A549 (cell line): ENCODE data around the gene BSND. TPM values are rescaled to one million over a fixed set of nuclear protein-coding genes. Genes with fewer than 3 reads are reported as not detected.

ENCODE experiments used
- ATAC-seq, 2 experiments: fragments of 200-7000 bp in 1 of 2; fragments of >200 bp in 1 of 2; cut with Nextera tagmentation in 1 of 2; cut with Tn5 transposase in 1 of 2; 3 replicates each; pipeline versions ENCODE4 v1.8.0 to v1.9.1; 2018 to 2020; ENCODE audit warnings: mild to moderate bottlenecking in 1 of 2, moderate library complexity in 1 of 2
- CTCF ChIA-PET: fragments of 300-600 bp; sonication (Branson Sonifier 250); formaldehyde crosslinking; extraction: SDS; loops from one replicate; lab custom pipeline; 2021; ENCODE audit warnings: antibody characterized with exemption, inconsistent platforms; lab: Yijun Ruan, JAX
- POLR2A ChIA-PET: fragments of 350-600 bp; formaldehyde crosslinking; extraction: SDS; loops from one replicate; lab custom pipeline; 2021; ENCODE audit warnings: antibody characterized with exemption, inconsistent platforms; lab: Yijun Ruan, JAX
- DNase-seq, 2 experiments: peaks; one replicate each; pipeline versions ENCODE4 v3.0.0 to v3.0.0-alpha.2; 2011 to 2016; ENCODE audit warnings: low read depth in 1 of 2, low spot score in 1 of 2
- FAIRE-seq: peaks from 2 replicates; lab custom pipeline; 2011; peaks lifted over from hg19 to GRCh38; lab: Jason Lieb, UNC
- H3K27ac ChIP-seq, 2 experiments: fragments of >200 bp; sonication (Bioruptor Twin); formaldehyde crosslinking; 3 replicates each; pipeline ENCODE4 v1.5.1; 2016 to 2017
- H3K4me1 ChIP-seq: fragments of >200 bp; sonication (Bioruptor Twin); formaldehyde crosslinking; 3 replicates; pipeline ENCODE4 v1.6.1; 2016
- H3K4me2 ChIP-seq: fragments of >200 bp; sonication (Bioruptor Twin); formaldehyde crosslinking; 3 replicates; pipeline ENCODE4 v1.6.1; 2016
- H3K4me3 ChIP-seq: fragments of >200 bp; sonication (Bioruptor Twin); formaldehyde crosslinking; 3 replicates; pipeline ENCODE4 v1.5.1; 2016
- H3K9me3 ChIP-seq: fragments of >200 bp; sonication (Bioruptor Twin); formaldehyde crosslinking; 3 replicates; pipeline ENCODE4 v1.6.1; 2016
- CHD4 ChIP-seq: fragments of 200-600 bp; sonication (generic); IDR thresholded peaks from 2 replicates; pipeline ENCODE4 v1.6.1; 2016; ENCODE audit warnings: antibody characterized with exemption, mild to moderate bottlenecking, borderline replicate concordance
- EHF ChIP-seq: fragments of 250-450 bp; sonication (Bioruptor Pico); IDR thresholded peaks from 2 replicates; pipeline ENCODE4 v1.5.0; 2020; ENCODE audit warnings: mild to moderate bottlenecking
- EP300 ChIP-seq, 2 experiments: fragments of >200 bp; sonication (Bioruptor Twin); formaldehyde crosslinking; IDR thresholded peaks; 2 replicates in 1 of 2; 3 replicates in 1 of 2; pipeline ENCODE4 v1.6.1; 2016 to 2017
- ESRRA ChIP-seq: fragments of 150-350 bp; IDR thresholded peaks from 2 replicates; pipeline ENCODE4 v1.6.1; 2014; ENCODE audit warnings: mild to moderate bottlenecking, low read length, borderline replicate concordance
- FOXS1 ChIP-seq: fragments of 250-450 bp; sonication (Bioruptor Pico); IDR thresholded peaks from 2 replicates; pipeline ENCODE4 v1.5.0; 2020; ENCODE audit warnings: mild to moderate bottlenecking, moderate library complexity
- HDAC2 ChIP-seq: fragments of 200-600 bp; sonication (generic); IDR thresholded peaks from 2 replicates; pipeline ENCODE4 v1.6.1; 2016
- HEYL ChIP-seq: fragments of 250-450 bp; sonication (Bioruptor Pico); IDR thresholded peaks from 2 replicates; pipeline ENCODE4 v1.8.0; 2021; ENCODE audit warnings: mild to moderate bottlenecking, moderate library complexity
- JUNB ChIP-seq: fragments of >200 bp; sonication (Bioruptor Twin); formaldehyde crosslinking; IDR thresholded peaks from 2 replicates; pipeline ENCODE4 v1.6.1; 2016
- KDM1A ChIP-seq: fragments of 200-600 bp; sonication (generic); IDR thresholded peaks from 2 replicates; pipeline ENCODE4 v1.6.1; 2016; ENCODE audit warnings: low read depth, mild to moderate bottlenecking
- KDM5A ChIP-seq: fragments of 200-600 bp; sonication (generic); IDR thresholded peaks from 2 replicates; pipeline ENCODE4 v1.6.1; 2016; ENCODE audit warnings: antibody characterized with exemption, mild to moderate bottlenecking
- MAZ ChIP-seq: fragments of 150-350 bp; IDR thresholded peaks from 2 replicates; pipeline ENCODE4 v1.6.1; 2014; ENCODE audit warnings: antibody characterized with exemption, low read depth, low read length, borderline replicate concordance
- NPAS2 ChIP-seq: fragments of 250-450 bp; sonication (Bioruptor Pico); IDR thresholded peaks from 2 replicates; pipeline ENCODE4 v1.8.0; 2022; ENCODE audit warnings: mild to moderate bottlenecking, moderate library complexity, borderline replicate concordance
- PHF8 ChIP-seq: fragments of 200-600 bp; sonication (generic); IDR thresholded peaks from 2 replicates; pipeline ENCODE4 v1.6.1; 2016; ENCODE audit warnings: low read depth, mild to moderate bottlenecking, antibody characterized with exemption, moderate library complexity, borderline replicate concordance
- RAD21 ChIP-seq, 2 experiments: fragments of >200 bp in 1 of 2; sonication (Bioruptor Twin) in 1 of 2; formaldehyde crosslinking in 1 of 2; IDR thresholded peaks in 1 of 2; conservative IDR thresholded peaks in 1 of 2; 2 replicates in 1 of 2; 3 replicates in 1 of 2; pipeline ENCODE4 v1.6.1; 2012 to 2018; ENCODE audit warnings: inconsistent platforms in 1 of 2
- REST ChIP-seq: fragments of 200-600 bp; sonication (generic); IDR thresholded peaks from 2 replicates; pipeline ENCODE4 v1.6.1; 2016; ENCODE audit warnings: antibody characterized with exemption, mild to moderate bottlenecking, moderate library complexity
- RFX5 ChIP-seq: fragments of 450-650 bp; IDR thresholded peaks from 2 replicates; pipeline ENCODE4 v1.7.1; 2014; ENCODE audit warnings: antibody characterized with exemption, mild to moderate bottlenecking, moderate library complexity
- RNF2 ChIP-seq: fragments of 200-600 bp; sonication (generic); IDR thresholded peaks from 2 replicates; pipeline ENCODE4 v1.6.1; 2016; ENCODE audit warnings: low read depth, mild to moderate bottlenecking, antibody characterized with exemption, moderate library complexity, borderline replicate concordance
- SREBF2 ChIP-seq: fragments of 450-650 bp; IDR thresholded peaks from 2 replicates; pipeline ENCODE4 v1.6.1; 2014; ENCODE audit warnings: mild to moderate bottlenecking, moderate library complexity
- ZC3H11A ChIP-seq: fragments of 450-650 bp; IDR thresholded peaks from 2 replicates; pipeline ENCODE4 v1.6.1; 2014; ENCODE audit warnings: antibody characterized with exemption, mild to moderate bottlenecking
- WGBS: methylation state at CpG from one replicate; pipeline ENCODE4 v1.1.6; 2017; ENCODE audit errors: missing lambda C conversion rate; 5-methylcytosine and 5-hydroxymethylcytosine counted together
- polyA plus RNA-seq, 4 experiments: library from polyadenylated mRNA; depleted of rRNA in 3 of 4; stranded (reverse); fragments of >200 nt; fragmentation: RNase III in 1 of 4; extraction: RNeasy Plus Mini Kit Qiagen cat#74134 plus additional on column Dnase treatment in 1 of 4; gene quantifications; 2 replicates in 3 of 4; 3 replicates in 1 of 4; pipeline ENCODE4 v1.2.3, GENCODE V29; 2011 to 2017
- TF ChIP-seq, protein P1 (sequence below): fragments of 150-350 bp; IDR thresholded peaks from 2 replicates; pipeline ENCODE4 v1.6.1; 2014; ENCODE audit warnings: low read depth, mild to moderate bottlenecking, low read length
- TF ChIP-seq, protein P2 (sequence below): fragments of >200 bp; sonication (Bioruptor Twin); formaldehyde crosslinking; IDR thresholded peaks from 2 replicates; pipeline ENCODE4 v1.6.1; 2016

The BSND gene
- polyA plus RNA-seq, 2 of the 4 experiments (the other 2 are of a cell fraction) = not detected

GRCh38 chr1:55059302-55060132 lies 60.8 kb downstream of the BSND start:
- ATAC-seq (no peak), DNase-seq (no peak), FAIRE-seq (no peak)
- Histone ChIP-seq H3K27ac (no peak overlapping the region), H3K4me3 (no peak overlapping the region), H3K9me3 (no peaks in the 10 kb centered on the region), H3K4me1 (peaks cover 6% of the 10 kb centered on the region; the same call in 2 of the 3 replicates), H3K4me2 (no peak overlapping the region)
- ChIA-PET POLR2A (no interaction called here), CTCF (interaction anchor here (1.4 to 3.0 kb wide), 2 partner anchors 11 to 109 kb away, joined by 3 to 8 read pairs; no protein-coding TSS in a partner anchor)
- TF ChIP-seq EP300 (IDR thresholded peaks at IDR 0.05) = no peak
- TF ChIP-seq EHF (CRISPR knock-in tag) = no peak
- 66% methylated on average over 7 of the region's 14 CpGs for WGBS

GRCh38 chr1:55060133-55060999 lies 61.6 kb downstream of the BSND start:
- WGBS = 85% methylated on average over 13 of the region's 14 CpGs
- Histone ChIP-seq H3K27ac (no peak overlapping the region), H3K4me1 (peaks cover 13% of the 10 kb centered on the region), H3K4me3 (no peak overlapping the region), H3K4me2 (no peak overlapping the region), H3K9me3 (no peaks in the 10 kb centered on the region)
- no peak for TF ChIP-seq HEYL
- TF ChIP-seq EP300 (IDR thresholded peaks at IDR 0.05) = no peak
- TF ChIP-seq REST = no peak
- TF ChIP-seq RAD21 (conservative IDR thresholded peaks at IDR 0.05 in 1 of 2, IDR thresholded peaks at IDR 0.05 in 1 of 2) = no peak
- TF ChIP-seq, protein P1, sequence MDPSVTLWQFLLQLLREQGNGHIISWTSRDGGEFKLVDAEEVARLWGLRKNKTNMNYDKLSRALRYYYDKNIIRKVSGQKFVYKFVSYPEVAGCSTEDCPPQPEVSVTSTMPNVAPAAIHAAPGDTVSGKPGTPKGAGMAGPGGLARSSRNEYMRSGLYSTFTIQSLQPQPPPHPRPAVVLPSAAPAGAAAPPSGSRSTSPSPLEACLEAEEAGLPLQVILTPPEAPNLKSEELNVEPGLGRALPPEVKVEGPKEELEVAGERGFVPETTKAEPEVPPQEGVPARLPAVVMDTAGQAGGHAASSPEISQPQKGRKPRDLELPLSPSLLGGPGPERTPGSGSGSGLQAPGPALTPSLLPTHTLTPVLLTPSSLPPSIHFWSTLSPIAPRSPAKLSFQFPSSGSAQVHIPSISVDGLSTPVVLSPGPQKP = no peak
- no peak for TF ChIP-seq NPAS2 (CRISPR knock-in tag)
- no peak for TF ChIP-seq RFX5
- no peak for TF ChIP-seq KDM5A
- TF ChIP-seq CHD4 = no peak
- no peak for TF ChIP-seq SREBF2
- no peak for TF ChIP-seq MAZ
- TF ChIP-seq JUNB = no peak
- no peak for TF ChIP-seq KDM1A
- TF ChIP-seq ZC3H11A = no peak
- TF ChIP-seq, protein P2, sequence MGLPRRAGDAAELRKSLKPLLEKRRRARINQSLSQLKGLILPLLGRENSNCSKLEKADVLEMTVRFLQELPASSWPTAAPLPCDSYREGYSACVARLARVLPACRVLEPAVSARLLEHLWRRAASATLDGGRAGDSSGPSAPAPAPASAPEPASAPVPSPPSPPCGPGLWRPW = no peak
- no peak for TF ChIP-seq ESRRA
- no peak for TF ChIP-seq PHF8
- no peak for TF ChIP-seq RNF2
- no peak for TF ChIP-seq FOXS1
- no peak for TF ChIP-seq HDAC2
- FAIRE-seq (no peak), DNase-seq (no peak), ATAC-seq (no peak)
- ChIA-PET POLR2A (no interaction called here), CTCF (interaction anchor here (1.1 to 3.0 kb wide), 3 partner anchors 12 to 110 kb away, joined by 3 to 8 read pairs (median 3); no protein-coding TSS in a partner anchor)
